Brain microvascular endothelial cell (primary cell): ENCODE measurements around the gene LAMP2.
"Not testable (repeated sequence)": the region's sequence is repeated elsewhere in the genome, so short reads cannot be mapped to it uniquely, and the experiment has no call there.

Experiments
- DNase-seq: peaks from one replicate; pipeline ENCODE4 v3.0.0-alpha.2; 2020
- H3K27ac ChIP-seq: fragments of 250-450 bp; sonication (Bioruptor Pico); 2 replicates; pipeline ENCODE4 v1.5.1; 2020; ENCODE audit warnings: mild to moderate bottlenecking, moderate library complexity
- H3K27me3 ChIP-seq: fragments of 250-450 bp; sonication (Bioruptor Pico); replicated peaks from 2 replicates; pipeline ENCODE4 v1.5.1; 2020; ENCODE audit warnings: mild to moderate bottlenecking
- H3K36me3 ChIP-seq: fragments of 250-450 bp; sonication (Bioruptor Pico); replicated peaks from 2 replicates; pipeline ENCODE4 v1.5.1; 2020; ENCODE audit warnings: mild to moderate bottlenecking
- H3K4me3 ChIP-seq: 2 replicates; pipeline ENCODE4 v1.5.1; 2011; ENCODE audit warnings: low read depth, mild to moderate bottlenecking, control low read depth, low read length, moderate library complexity
- in situ Hi-C: cut with HindIII; loops from 2 replicates; pipeline ENCODE4 v1.10.0; 2017; ENCODE audit warnings: low sequenced_read_pairs, low pct_ligation_motif_present
- TF ChIP-seq, protein P1 (sequence below): IDR thresholded peaks from 2 replicates; pipeline ENCODE4 v1.5.1; 2011; ENCODE audit warnings: low read depth, mild to moderate bottlenecking, moderate library complexity, low read length, control low read depth, inconsistent platforms; ENCODE audit errors: missing control alignments

LAMP2 gene

DNA sequence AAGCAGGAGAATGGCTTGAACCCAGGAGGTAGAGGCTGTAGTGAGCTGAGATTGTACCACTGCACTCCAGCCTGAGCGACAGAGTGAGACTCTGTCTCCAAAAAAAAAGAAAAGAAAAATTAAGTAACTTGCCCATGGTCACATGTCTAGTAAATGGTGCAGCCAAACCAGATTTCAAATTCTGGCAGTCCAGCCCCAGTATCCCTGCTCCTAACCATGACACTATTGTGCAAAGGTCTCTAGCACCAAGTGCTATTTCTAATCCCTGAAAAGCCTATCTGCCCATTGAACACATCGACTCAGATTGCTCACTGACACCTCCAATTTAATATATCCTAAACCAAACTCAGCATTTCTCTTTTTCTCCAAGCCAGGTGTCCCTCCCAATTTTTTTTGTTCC is 7.6 kb upstream of the LAMP2 start:
- Histone ChIP-seq H3K4me3 (no peak overlapping the region), H3K27me3 (no peaks in the 10 kb centered on the region), H3K36me3 (no peaks in the 10 kb centered on the region), H3K27ac (no peak overlapping the region)
- TF ChIP-seq, protein P1, sequence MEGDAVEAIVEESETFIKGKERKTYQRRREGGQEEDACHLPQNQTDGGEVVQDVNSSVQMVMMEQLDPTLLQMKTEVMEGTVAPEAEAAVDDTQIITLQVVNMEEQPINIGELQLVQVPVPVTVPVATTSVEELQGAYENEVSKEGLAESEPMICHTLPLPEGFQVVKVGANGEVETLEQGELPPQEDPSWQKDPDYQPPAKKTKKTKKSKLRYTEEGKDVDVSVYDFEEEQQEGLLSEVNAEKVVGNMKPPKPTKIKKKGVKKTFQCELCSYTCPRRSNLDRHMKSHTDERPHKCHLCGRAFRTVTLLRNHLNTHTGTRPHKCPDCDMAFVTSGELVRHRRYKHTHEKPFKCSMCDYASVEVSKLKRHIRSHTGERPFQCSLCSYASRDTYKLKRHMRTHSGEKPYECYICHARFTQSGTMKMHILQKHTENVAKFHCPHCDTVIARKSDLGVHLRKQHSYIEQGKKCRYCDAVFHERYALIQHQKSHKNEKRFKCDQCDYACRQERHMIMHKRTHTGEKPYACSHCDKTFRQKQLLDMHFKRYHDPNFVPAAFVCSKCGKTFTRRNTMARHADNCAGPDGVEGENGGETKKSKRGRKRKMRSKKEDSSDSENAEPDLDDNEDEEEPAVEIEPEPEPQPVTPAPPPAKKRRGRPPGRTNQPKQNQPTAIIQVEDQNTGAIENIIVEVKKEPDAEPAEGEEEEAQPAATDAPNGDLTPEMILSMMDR = no peak
- in situ Hi-C loops = no loop called here
- DNase-seq = no peak

DNA sequence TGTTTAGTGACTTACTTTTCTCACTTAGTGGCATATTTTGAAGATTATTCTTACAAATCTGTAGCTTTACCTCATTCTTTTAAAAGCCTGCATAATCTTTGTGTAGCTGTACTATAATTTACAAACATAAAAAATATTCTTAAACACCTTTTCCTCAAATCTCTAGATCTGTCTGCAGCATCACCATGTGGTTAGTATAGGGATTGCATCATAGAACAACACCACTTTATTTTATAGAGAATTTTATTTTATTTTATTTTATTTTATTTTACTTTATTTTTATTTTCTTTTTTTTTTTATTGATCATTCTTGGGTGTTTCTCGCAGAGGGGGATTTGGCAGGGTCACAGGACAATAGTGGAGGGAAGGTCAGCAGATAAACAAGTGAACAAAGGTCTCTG is 6.4 kb upstream of the LAMP2 start:
- in situ Hi-C loops, H3K4me3 ChIP-seq, H3K27me3 ChIP-seq, H3K36me3 ChIP-seq, DNase-seq, H3K27ac ChIP-seq: not testable (repeated sequence)
- TF ChIP-seq, protein P1 = peak; percentile 44

DNA sequence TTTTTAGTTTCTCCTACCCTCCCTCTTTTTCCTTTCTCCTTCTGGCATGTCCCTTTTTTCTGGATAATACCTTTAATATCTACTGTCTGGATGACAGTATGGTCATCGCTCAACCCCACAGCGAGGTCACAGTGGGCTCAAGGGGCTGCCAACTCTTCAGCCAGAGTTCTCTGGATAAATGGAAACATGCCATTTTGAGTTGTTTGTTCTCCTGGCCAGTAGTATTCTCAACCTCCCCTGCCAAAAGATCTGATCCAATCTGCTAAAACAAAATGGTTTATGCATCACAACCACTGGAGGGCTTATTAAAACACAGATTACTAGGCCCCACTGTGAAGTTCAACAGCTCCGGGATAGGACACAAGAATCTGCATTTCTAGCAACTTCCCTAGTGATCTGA is 5.0 kb upstream of the LAMP2 start:
- TF ChIP-seq, protein P1 = no peak
- Histone ChIP-seq H3K36me3 (no peaks in the 10 kb centered on the region), H3K4me3 (no peak overlapping the region), H3K27ac (no peak overlapping the region), H3K27me3 (no peaks in the 10 kb centered on the region)
- in situ Hi-C loops = no loop called here
- no peak for DNase-seq

DNA sequence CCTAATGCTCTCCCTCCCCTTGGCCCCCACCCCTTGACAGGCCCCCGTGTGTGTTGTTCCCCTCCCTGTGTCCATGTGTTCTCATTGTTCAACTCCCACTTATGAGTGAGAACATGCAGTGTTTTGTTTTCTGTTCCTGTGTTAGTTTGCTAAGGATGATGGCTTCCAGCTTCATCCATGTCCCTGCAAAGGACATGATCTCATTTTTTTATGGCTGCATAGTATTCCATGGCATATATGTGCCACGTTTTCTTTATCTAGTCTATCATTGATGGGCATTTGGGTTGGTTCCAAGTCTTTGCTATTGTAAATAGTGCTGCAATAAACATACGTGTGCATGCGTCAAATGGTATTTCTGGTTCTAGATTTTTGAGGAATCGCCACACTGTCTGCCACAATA is 561 bp upstream of the LAMP2 start:
- DNase-seq, H3K27me3 ChIP-seq, H3K36me3 ChIP-seq, H3K4me3 ChIP-seq, in situ Hi-C loops, H3K27ac ChIP-seq: not testable (repeated sequence)

DNA sequence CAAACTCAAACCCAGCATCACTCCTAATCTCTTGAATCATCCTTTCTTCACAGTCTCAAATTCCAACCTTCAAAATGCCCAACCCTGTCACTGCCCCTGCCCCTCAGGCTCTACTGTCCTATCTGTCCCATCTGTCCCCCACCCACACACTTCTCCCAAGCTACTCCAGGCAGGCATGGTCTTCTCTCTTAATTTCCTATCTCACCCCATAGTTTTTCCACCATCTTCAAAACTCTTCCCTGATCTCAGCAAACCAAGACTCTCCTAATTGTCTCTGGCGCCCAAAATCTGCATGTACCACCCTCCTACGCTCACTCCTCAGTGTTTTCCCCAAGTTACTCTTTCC is 644 bp downstream of the LAMP2 start:
- peak overlapping the region; percentile 76 for H3K4me3 ChIP-seq
- H3K27ac ChIP-seq = peak overlapping the region; percentile 97
- H3K27me3 ChIP-seq = no peaks in the 10 kb centered on the region
- peaks cover 2% of the 10 kb centered on the region for H3K36me3 ChIP-seq
- in situ Hi-C loops = no loop called here
- TF ChIP-seq, protein P1 = no peak
- DNase-seq = no peak

DNA sequence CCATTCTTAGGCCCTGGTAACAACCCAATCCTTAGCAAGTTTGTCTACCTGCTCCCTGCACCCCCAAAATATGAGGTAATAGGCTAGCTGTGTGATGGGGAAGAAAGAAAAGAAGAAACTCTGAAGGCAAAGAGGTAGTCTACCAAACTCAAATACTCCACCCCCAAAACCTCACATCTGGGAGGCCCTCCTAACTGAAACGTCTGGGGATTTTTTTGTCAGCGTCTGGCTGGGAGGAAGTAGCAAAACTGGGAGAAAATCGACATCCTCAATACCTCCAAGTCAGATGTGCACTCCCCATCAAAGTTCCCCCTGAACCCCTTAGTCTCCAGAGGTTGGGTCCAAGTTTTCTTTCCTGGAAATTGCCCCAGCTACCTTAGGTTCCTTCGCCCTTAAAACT is 1.0 kb downstream of the LAMP2 start:
- peak overlapping the region; percentile 97 for H3K27ac ChIP-seq
- in situ Hi-C loops = no loop called here
- no peak for DNase-seq
- no peaks in the 10 kb centered on the region for H3K27me3 ChIP-seq
- TF ChIP-seq, protein P1 = no peak
- H3K4me3 ChIP-seq = peak overlapping the region; percentile 76
- peaks cover 2% of the 10 kb centered on the region for H3K36me3 ChIP-seq
